Measurements from ENCODE around the gene ZFP28.

ZFP28 gene

DNA sequence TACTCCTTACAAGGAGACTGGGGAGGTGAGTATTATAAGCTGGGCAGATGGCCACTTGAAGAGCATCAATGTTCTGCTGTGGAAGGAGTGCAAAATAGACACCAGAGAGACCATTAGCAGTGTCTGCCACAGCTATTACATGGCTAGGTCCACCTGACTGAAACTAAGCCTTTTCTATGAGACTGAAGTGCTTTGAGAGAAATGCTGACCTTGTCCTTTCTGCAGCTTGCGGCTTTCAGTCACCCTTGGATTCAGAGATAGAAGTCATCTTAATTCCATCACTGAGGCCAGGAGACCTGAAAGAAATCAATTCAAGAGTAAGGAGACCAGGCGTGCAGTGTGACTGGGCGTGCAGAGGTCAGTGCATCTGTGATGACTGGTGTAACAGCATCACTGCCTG, 1.3 kb upstream of the ZFP28 start:
- no peak overlapping the region for H3K4me3 ChIP-seq (ENCODE audit: low read length)
- DNase-seq (ENCODE audit: low read depth), result no peak
- TF ChIP-seq CTCF (conservative IDR thresholded peaks at IDR 0.05; ENCODE audit: low read length), result no peak

DNA sequence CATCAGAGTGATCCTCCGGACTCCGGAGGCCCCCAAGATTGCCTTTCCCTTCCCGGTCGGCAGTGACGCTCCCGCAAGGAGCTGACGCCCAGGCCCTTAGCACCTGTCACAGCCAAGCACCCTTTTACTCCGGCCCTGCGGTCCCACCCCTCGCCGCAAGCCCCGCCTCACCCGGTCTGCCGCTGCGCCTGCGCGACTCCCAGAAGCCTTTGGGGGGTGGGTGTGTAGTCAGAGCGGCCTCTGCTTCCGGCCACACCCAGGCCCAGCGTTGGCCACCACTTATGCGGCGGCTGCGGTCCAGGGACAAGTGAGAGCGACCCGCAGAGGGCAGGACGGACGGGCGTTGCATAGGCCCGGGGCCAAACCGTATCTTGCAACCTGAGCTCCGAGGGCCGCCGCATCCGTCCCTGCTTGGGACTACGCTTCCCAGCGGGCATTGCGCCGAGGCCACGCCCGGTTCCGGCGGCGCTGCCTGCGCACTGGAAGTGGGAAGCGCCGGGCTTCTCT, 441 bp upstream of the ZFP28 start:
- DNase-seq (ENCODE audit: low read depth), result peak; percentile 87
- H3K4me3 ChIP-seq (ENCODE audit: low read length), result peak overlapping the region; percentile 83
- TF ChIP-seq CTCF (conservative IDR thresholded peaks at IDR 0.05; ENCODE audit: low read length), result no peak

DNA sequence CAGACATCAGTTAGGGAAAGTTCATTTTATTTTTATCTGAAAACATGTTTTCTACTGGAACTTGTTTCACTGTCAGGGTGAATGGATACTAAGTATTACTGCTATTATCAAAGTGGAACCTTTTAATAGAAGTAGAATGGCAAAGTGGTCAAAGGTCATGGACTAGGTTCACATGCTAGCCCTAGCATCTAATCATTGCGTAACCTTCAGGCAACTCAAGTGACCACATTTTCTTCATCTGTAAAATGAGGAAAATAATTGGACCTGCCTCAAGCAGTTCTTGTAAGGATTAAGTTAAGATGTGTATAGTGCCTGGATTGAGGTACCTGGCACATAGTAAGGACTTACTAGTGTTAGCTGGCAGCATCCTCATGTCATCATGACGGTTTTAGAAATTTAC, 5.0 kb downstream of the ZFP28 start:
- TF ChIP-seq CTCF (conservative IDR thresholded peaks at IDR 0.05; ENCODE audit: low read length), result no peak
- H3K4me3 ChIP-seq (ENCODE audit: low read length), result no peak overlapping the region
- no peak for DNase-seq (ENCODE audit: low read depth)

DNA sequence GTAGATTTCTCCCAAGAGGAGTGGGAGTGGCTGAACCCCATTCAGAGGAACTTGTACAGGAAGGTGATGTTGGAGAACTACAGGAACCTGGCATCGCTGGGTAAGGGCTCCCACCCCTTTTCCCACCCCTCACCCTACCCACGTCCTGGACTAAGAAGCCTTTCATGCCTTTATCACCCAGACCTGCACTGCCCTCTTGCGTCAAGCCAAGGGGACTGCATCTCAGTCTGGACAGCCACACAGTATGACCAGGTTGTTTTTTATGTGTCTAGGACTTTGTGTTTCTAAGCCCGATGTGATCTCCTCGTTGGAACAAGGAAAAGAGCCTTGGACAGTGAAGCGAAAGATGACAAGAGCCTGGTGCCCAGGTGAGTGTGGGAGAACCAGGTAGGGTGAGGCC, 8.8 kb downstream of the ZFP28 start:
- DNase-seq (ENCODE audit: low read depth), result no peak
- no peak overlapping the region for H3K4me3 ChIP-seq (ENCODE audit: low read length)
- TF ChIP-seq CTCF (conservative IDR thresholded peaks at IDR 0.05; ENCODE audit: low read length), result no peak

- no peak for TF ChIP-seq CTCF (conservative IDR thresholded peaks at IDR 0.05; ENCODE audit: low read length)
- H3K4me3 ChIP-seq (ENCODE audit: low read length), result no peak overlapping the region
- DNase-seq (ENCODE audit: low read depth), result no peak
Measured at GRCh38 chr19:56554272-56554869, 15.6 kb downstream of the ZFP28 start.

DNA sequence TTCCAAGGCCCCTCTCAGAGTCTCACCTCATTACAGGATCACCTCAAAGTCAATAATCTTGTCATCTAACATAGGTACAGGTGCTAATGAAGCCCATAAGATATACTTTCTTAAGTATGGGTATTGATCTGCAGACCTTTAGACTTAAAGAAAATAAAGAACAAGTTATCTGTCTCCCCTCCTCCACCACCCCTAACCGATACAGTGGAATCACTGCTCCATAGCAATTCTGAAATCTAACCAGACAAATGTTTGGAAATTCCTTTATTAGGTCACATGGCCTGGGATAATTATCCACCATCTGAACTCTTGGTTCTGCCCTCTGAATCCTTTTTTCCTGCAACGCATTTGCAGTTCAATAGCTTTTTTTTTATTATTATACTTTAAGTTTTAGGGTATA, 24.0 kb downstream of the ZFP28 start:
- no peak overlapping the region for H3K4me3 ChIP-seq (ENCODE audit: low read length)
- no peak for DNase-seq (ENCODE audit: low read depth)
- TF ChIP-seq CTCF (conservative IDR thresholded peaks at IDR 0.05; ENCODE audit: low read length), result no peak

- no peak for TF ChIP-seq CTCF (conservative IDR thresholded peaks at IDR 0.05; ENCODE audit: low read length)
- peak overlapping the region; percentile 94 for H3K4me3 ChIP-seq (ENCODE audit: low read length)
- no peak for DNase-seq (ENCODE audit: low read depth)
Measured at GRCh38 chr19:56566904-56567273, 28.1 kb downstream of the ZFP28 start.
